ENCODE measurements around the gene EXOC4.

- TF ChIP-seq CTCF (IDR thresholded peaks at IDR 0.05), result no peak
- no peak for TF ChIP-seq POLR2AphosphoS5 (IDR thresholded peaks at IDR 0.05)
- no peak for TF ChIP-seq POLR2A (IDR thresholded peaks at IDR 0.05)
These were observed 583.8 kb downstream of the EXOC4 start for GRCh38 chr7:133836666-133837065.
